Calu3 (cell line): Measurements from ENCODE around the gene UBE2C. TPM values are rescaled to one million over a fixed set of nuclear protein-coding genes. Genes with fewer than 3 reads are reported as not detected.

Experiments
- BruUV-seq: library from RNA; stranded (reverse); fragments of 400-500 nt; replicated peaks from 2 replicates; lab custom pipeline; 2021; lab: Mats Ljungman, UMichigan
- CTCF ChIA-PET: fragments of 300-600 bp; sonication (Branson Sonifier 250); formaldehyde crosslinking; loops from one replicate; lab custom pipeline; 2022; ENCODE audit warnings: antibody characterized with exemption; lab: Charles Lee
- DNase-seq: peaks from one replicate; pipeline ENCODE4 v3.0.0; 2022
- H3K27ac Mint-ChIP-seq: one replicate; pipeline ENCODE4 v1.8.0; 2022; ENCODE audit warnings: mixed read lengths; ENCODE audit not compliant: unreplicated experiment
- H3K27me3 Mint-ChIP-seq: one replicate; pipeline ENCODE4 v1.8.0; 2022; ENCODE audit warnings: mixed read lengths; ENCODE audit not compliant: unreplicated experiment
- H3K36me3 Mint-ChIP-seq: one replicate; pipeline ENCODE4 v1.8.0; 2022; ENCODE audit warnings: mild to moderate bottlenecking, moderate library complexity, mixed read lengths; ENCODE audit not compliant: insufficient read depth, unreplicated experiment
- H3K4me1 Mint-ChIP-seq: one replicate; pipeline ENCODE4 v1.8.0; 2022; ENCODE audit warnings: mild to moderate bottlenecking, low read depth, mixed read lengths; ENCODE audit not compliant: unreplicated experiment
- H3K4me3 Mint-ChIP-seq: one replicate; pipeline ENCODE4 v1.8.0; 2022; ENCODE audit warnings: mild to moderate bottlenecking, low read depth, moderate library complexity, mixed read lengths; ENCODE audit not compliant: unreplicated experiment
- H3K9me3 Mint-ChIP-seq: one replicate; pipeline ENCODE4 v1.8.0; 2022; ENCODE audit warnings: low read depth, mixed read lengths; ENCODE audit not compliant: unreplicated experiment
- intact Hi-C: fragments of 100-400 bp; cut with micrococcal nuclease; formaldehyde crosslinking; loops from one replicate; pipeline ENCODE4 v1.10.0; 2022; ENCODE audit not compliant: unreplicated experiment
- total RNA-seq: library from RNA; stranded (reverse); gene quantifications from 2 replicates; pipeline ENCODE4 v1.2.3, GENCODE V29; 2022
- TF ChIP-seq, protein P1 (sequence below): fragments of 200-600 bp; IDR thresholded peaks from one replicate; pipeline ENCODE4 v1.8.0; 2022; ENCODE audit warnings: antibody characterized with exemption; ENCODE audit not compliant: unreplicated experiment

Gene UBE2C
- total RNA-seq, 1 experiment from 2014 or later = 210 TPM

DNA sequence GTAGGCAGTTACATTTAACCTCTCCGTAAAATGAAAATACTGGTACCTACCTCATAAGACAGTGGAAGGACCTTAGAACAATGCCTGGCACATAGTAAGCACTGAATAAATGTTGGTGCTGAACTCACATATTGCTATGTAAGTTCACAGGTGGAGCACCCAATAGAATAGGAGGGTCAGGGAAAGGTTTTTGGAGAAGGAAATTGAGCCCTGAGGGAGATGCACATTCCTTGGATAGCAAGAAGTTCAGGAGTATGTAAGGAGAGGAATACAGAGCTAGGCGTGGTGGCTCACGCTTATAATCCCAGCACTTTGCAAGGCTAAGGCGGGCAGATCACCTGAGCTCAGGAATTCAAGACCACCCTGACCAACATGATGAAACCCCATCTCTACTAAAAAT lies 7.0 kb downstream of the UBE2C start:
- TF ChIP-seq, protein P1, sequence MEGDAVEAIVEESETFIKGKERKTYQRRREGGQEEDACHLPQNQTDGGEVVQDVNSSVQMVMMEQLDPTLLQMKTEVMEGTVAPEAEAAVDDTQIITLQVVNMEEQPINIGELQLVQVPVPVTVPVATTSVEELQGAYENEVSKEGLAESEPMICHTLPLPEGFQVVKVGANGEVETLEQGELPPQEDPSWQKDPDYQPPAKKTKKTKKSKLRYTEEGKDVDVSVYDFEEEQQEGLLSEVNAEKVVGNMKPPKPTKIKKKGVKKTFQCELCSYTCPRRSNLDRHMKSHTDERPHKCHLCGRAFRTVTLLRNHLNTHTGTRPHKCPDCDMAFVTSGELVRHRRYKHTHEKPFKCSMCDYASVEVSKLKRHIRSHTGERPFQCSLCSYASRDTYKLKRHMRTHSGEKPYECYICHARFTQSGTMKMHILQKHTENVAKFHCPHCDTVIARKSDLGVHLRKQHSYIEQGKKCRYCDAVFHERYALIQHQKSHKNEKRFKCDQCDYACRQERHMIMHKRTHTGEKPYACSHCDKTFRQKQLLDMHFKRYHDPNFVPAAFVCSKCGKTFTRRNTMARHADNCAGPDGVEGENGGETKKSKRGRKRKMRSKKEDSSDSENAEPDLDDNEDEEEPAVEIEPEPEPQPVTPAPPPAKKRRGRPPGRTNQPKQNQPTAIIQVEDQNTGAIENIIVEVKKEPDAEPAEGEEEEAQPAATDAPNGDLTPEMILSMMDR = no peak
- BruUV-seq = no TSS peak
- Mint-ChIP-seq H3K4me1 (peaks cover 58% of the 10 kb centered on the region), H3K36me3 (peaks cover 39% of the 10 kb centered on the region), H3K4me3 (no peak overlapping the region), H3K27ac (no peak overlapping the region), H3K27me3 (peaks cover 40% of the 10 kb centered on the region), H3K9me3 (no peaks in the 10 kb centered on the region)
- intact Hi-C loops = no loop called here
- CTCF ChIA-PET = interaction anchor here (0.6 kb wide), 1 partner anchor 107 kb away, joined by 3 read pairs; no protein-coding TSS in a partner anchor
- DNase-seq = no peak

DNA sequence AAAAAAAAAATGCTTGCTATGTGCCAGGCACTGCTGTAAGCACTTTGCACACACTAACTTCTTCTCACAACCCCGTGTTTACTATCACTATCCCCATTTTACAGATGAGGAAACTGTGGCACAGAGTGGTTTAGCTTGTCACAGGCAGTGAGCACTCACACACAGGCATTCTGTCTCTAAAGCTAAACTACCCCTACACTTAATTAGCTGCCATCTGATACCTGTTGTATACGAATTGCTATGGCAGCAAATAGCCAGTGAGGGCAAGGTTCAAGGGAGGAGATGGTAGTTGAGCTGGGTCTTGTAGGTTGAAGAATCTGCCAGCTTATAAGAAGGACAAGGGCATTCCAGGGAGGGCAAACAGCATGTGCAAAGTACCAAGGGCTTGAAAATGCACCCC lies 9.5 kb downstream of the UBE2C start:
- peaks cover 25% of the 10 kb centered on the region for H3K36me3 Mint-ChIP-seq
- H3K4me3 Mint-ChIP-seq = no peak overlapping the region
- DNase-seq = no peak
- TF ChIP-seq, protein P1 = no peak
- peaks cover 48% of the 10 kb centered on the region for H3K4me1 Mint-ChIP-seq
- no peak overlapping the region for H3K27ac Mint-ChIP-seq
- no peaks in the 10 kb centered on the region for H3K9me3 Mint-ChIP-seq
- H3K27me3 Mint-ChIP-seq = peaks cover 50% of the 10 kb centered on the region
- intact Hi-C loops = no loop called here
- CTCF ChIA-PET = interaction anchor here (1.2 to 1.5 kb wide), 2 partner anchors 43 to 112 kb away, joined by 3 to 4 read pairs; no protein-coding TSS in a partner anchor
- no TSS peak for BruUV-seq

DNA sequence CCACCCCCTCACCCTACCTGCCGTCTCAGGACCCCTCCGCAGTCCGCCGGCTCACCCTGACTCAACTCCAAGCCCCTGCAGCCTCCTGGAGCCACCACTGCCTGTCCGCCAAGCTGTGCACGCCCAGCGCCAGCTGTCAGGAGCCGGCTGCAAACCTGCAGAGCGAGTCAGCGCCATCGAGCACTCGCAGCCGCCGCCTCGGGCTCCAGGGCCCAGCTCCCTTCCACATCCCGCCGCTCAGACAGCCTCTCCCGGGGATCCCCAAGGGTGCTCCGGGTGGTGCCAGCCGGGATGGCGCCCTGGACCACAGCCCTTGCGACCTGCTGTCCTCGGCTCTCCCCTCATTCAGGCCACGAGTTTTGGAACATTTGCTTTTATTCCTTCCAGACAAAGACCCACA lies 10.4 kb downstream of the UBE2C start:
- CTCF ChIA-PET = interaction anchor here (0.6 to 1.5 kb wide), 7 partner anchors 16 to 529 kb away, joined by 3 to 7 read pairs (median 4); partner anchors contain the start of genes DNTTIP1 and WFDC3
- TF ChIP-seq, protein P1 = no peak
- H3K4me3 Mint-ChIP-seq = peak overlapping the region; percentile 52
- H3K27me3 Mint-ChIP-seq = peaks cover 50% of the 10 kb centered on the region
- BruUV-seq = no TSS peak
- intact Hi-C loops = no loop called here
- peak; percentile 70 for DNase-seq
- H3K36me3 Mint-ChIP-seq = peaks cover 17% of the 10 kb centered on the region
- H3K9me3 Mint-ChIP-seq = no peaks in the 10 kb centered on the region
- peaks cover 39% of the 10 kb centered on the region for H3K4me1 Mint-ChIP-seq
- no peak overlapping the region for H3K27ac Mint-ChIP-seq

DNA sequence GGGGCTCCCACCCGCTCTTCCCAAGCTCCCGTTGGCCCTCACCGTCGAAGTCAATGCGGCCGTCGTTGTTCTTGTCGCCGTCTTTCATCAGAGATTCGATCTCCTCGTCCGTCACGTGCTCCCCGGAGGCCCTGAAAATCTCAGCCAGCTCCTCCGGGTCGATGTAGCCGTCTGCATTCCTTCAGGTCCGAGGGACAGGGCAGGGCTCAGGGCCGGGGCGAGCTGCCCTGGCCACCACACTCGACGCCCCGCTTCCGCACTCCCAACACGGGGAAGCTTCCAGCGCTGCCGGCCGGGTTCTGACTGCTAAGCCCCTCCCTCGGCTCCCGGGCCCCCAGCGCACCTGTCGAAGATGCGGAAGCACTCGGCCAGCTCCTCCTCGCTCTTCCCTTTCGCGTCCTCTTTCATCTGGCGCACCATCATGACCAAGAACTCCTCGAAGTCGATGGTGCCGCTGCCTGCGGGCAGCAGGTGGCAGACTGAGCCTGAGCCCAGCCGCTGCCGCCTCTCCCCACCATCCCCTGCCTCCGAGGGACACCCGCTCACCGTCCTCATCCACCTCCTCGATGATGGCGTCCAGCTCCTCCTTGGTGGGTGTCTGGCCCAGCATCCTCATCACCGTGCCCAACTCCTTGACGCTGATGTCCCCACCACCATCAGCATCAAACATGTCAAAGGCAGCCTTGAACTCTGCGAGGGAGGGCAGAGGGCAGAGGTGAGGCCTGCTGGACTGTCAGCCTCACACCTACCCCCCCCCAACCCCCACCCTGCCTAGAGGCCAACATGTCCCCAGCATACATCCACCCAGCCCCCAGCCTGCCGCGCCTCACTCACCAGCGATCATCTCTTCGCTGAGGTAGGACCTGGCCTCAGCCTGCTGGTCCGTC lies 11.7 kb downstream of the UBE2C start:
- peak overlapping the region; percentile 67 for H3K4me3 Mint-ChIP-seq

More for the DNA sequence above, 11.7 kb downstream of the UBE2C start:
- intact Hi-C loops = no loop called here
- H3K27ac Mint-ChIP-seq = peak overlapping the region; percentile 57
- H3K9me3 Mint-ChIP-seq = no peaks in the 10 kb centered on the region
- H3K27me3 Mint-ChIP-seq = peaks cover 50% of the 10 kb centered on the region
- DNase-seq = peak; percentile 62
- peaks cover 30% of the 10 kb centered on the region for H3K4me1 Mint-ChIP-seq
- no TSS peak for BruUV-seq
- TF ChIP-seq, protein P1 = peak; percentile 33
- CTCF ChIA-PET = interaction anchor here (0.8 to 1.7 kb wide), 4 partner anchors 10 to 44 kb away, joined by 3 to 7 read pairs (median 4); partner anchors contain the start of gene SNX21
- peaks cover 11% of the 10 kb centered on the region for H3K36me3 Mint-ChIP-seq
